Tibial nerve (tissue), 4 donors: Measurements from ENCODE around the gene TBXAS1. TPM values are rescaled to one million over a fixed set of nuclear protein-coding genes. Genes with fewer than 3 reads are reported as not detected.

ENCODE experiments used
- DNase-seq, 2 donors: peaks; one replicate each; pipeline ENCODE4 v3.0.0-alpha.2; 2019; ENCODE audit warnings: low spot score in 2 of 2
- H3K27ac ChIP-seq, 4 donors: fragments of 200-600 bp; sonication (generic) in 3 of 4; one replicate each; pipeline ENCODE4 v1.5.1; 2017 to 2019; ENCODE audit warnings: mild to moderate bottlenecking in 1 of 4
- H3K27me3 ChIP-seq, 2 donors: fragments of 200-600 bp; sonication (generic) in 1 of 2; one replicate each; pipeline versions ENCODE4 v1.5.1 to v1.6.0; 2017 to 2019
- H3K36me3 ChIP-seq, 3 donors: fragments of 200-600 bp; sonication (generic); one replicate each; pipeline ENCODE4 v1.5.1; 2018 to 2019
- H3K4me1 ChIP-seq, 4 donors: fragments of 200-600 bp; sonication (generic) in 3 of 4; one replicate each; pipeline ENCODE4 v1.5.1; 2017 to 2019
- H3K4me3 ChIP-seq, 4 donors: fragments of 200-600 bp; sonication (generic) in 3 of 4; one replicate each; pipeline ENCODE4 v1.5.1; 2017 to 2019; ENCODE audit warnings: mild to moderate bottlenecking in 1 of 4, moderate library complexity in 1 of 4
- H3K9me3 ChIP-seq, 4 donors: fragments of 200-600 bp; sonication (generic) in 3 of 4; one replicate each; pipeline ENCODE4 v1.5.1; 2017 to 2019
- EP300 ChIP-seq, 2 donors: sonication (generic); formaldehyde crosslinking; IDR thresholded peaks; one replicate each; pipeline ENCODE4 v1.6.1; 2017; ENCODE audit warnings: antibody characterized with exemption in 2 of 2, mild to moderate bottlenecking in 1 of 2
- POLR2A ChIP-seq, 2 donors: fragments of 450-650 bp; IDR thresholded peaks; one replicate each; pipeline ENCODE4 v1.6.1; 2017; ENCODE audit warnings: antibody characterized with exemption in 2 of 2, mild to moderate bottlenecking in 2 of 2, moderate library complexity in 2 of 2
- WGBS, 2 donors: methylation state at CpG; one replicate each; pipeline ENCODE4 v1.1.5; 2018; 5-methylcytosine and 5-hydroxymethylcytosine counted together
- total RNA-seq, 4 donors: library from RNA; depleted of rRNA; stranded (reverse); fragments of >200 nt; gene quantifications; one replicate each; pipeline ENCODE4 v1.1.0, GENCODE V29; 2016
- TF ChIP-seq, protein P1 (sequence below), 5 experiments: fragments of 200-600 bp in 3 of 5; fragments of 450-650 bp in 2 of 5; sonication (generic) in 3 of 5; IDR thresholded peaks; one replicate each; pipeline ENCODE4 v1.5.1; 2016 to 2019; ENCODE audit warnings: antibody characterized with exemption in 5 of 5, mild to moderate bottlenecking in 3 of 5, moderate library complexity in 2 of 5

Gene TBXAS1
- total RNA-seq, 4 donors from 2014 or later, result 19.0 to 80.4 (median 30.5) TPM

DNA sequence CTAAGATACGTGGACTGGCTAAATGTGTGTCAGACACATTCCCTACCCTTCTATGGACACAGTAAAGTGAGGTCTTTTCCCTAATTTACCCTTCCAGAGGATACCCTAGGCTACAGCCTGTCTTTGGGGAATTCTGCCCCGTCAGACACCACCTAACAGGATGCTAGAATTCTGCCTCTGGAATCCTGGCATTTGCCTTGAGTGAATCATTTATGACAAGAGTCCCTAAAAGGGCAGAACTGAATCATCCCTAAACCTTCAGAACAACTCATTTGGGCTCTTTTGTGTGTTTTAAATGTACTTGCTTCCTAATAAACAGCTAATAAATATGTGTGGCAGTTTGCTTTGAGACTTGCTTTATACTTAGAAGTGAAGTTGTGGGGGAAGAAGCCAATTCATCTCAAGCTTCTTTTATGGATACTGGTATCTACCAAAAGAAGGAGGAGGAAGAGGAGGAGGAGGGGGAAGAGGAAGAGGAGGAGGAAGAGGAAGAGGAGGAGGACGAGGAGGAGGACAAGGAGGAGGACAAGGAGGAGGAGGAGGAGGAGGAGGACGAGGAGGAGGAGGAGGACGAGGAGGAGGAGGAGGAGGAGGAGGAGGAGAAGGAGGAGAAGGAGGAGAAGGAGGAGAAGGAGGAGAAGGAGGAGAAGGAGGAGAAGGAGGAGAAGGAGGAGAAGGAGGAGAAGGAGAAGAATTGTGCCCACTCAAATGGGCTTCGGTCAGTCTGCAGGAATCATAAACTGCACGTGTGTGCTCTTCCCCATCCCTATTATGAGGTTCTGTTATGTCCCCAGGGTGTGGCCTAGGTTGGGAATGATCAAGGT, 206.5 kb downstream of the TBXAS1 start:
- no peak for DNase-seq
- no peak overlapping the region for H3K27ac ChIP-seq
- no peaks in the 10 kb centered on the region for H3K27me3 ChIP-seq
- TF ChIP-seq EP300 (IDR thresholded peaks at IDR 0.05), result no peak
- TF ChIP-seq, protein P1, sequence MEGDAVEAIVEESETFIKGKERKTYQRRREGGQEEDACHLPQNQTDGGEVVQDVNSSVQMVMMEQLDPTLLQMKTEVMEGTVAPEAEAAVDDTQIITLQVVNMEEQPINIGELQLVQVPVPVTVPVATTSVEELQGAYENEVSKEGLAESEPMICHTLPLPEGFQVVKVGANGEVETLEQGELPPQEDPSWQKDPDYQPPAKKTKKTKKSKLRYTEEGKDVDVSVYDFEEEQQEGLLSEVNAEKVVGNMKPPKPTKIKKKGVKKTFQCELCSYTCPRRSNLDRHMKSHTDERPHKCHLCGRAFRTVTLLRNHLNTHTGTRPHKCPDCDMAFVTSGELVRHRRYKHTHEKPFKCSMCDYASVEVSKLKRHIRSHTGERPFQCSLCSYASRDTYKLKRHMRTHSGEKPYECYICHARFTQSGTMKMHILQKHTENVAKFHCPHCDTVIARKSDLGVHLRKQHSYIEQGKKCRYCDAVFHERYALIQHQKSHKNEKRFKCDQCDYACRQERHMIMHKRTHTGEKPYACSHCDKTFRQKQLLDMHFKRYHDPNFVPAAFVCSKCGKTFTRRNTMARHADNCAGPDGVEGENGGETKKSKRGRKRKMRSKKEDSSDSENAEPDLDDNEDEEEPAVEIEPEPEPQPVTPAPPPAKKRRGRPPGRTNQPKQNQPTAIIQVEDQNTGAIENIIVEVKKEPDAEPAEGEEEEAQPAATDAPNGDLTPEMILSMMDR (IDR thresholded peaks at IDR 0.05), result no peak
- no peak for TF ChIP-seq POLR2A (IDR thresholded peaks at IDR 0.05)
- peaks cover 0 to 85% (median 0%) of the 10 kb centered on the region in 3 donors for H3K36me3 ChIP-seq
- no peaks in the 10 kb centered on the region for H3K9me3 ChIP-seq
- 64 to 72% methylated on average over 6 to 7 of the region's 7 CpGs for WGBS, 2 donors
- H3K4me1 ChIP-seq, result peaks cover 0 to 12% (median 2%) of the 10 kb centered on the region in 4 donors
- no peak overlapping the region for H3K4me3 ChIP-seq

DNA sequence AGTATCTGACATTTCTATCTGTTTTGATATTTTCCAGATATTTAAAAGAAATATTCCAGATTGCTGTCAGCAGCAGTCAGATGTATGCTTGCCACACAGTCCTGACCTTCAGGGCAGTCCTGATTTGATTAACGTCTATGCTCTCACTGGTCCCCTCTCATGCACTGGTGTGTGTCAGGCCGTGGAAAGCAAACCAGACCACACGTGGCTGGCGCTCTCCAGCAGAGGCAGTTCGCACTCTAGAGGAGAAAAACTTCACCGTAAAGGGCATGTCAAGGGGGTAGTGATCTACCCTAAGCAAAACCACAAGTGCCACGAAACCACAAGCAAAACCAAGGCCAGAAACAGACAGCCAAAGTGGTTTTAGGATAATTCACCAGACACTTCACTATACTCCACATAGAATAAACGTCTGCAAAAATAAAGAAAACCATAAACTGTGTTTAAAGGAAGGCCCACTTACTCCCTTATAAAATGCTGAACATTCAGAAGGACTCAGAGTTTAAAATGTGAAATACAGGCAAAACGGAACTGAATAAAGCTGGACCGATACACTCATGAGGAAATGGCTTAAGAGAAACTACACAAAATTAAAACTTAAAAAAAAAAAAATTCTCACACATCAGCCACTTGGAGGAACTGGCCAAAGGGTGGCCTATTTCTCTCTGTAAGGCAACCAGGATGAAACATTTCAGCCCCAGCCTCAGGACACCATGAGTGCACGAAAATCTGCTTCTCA, 207.3 kb downstream of the TBXAS1 start:
- TF ChIP-seq, protein P1 (IDR thresholded peaks at IDR 0.05), result no peak
- TF ChIP-seq EP300 (IDR thresholded peaks at IDR 0.05), result no peak
- TF ChIP-seq POLR2A (IDR thresholded peaks at IDR 0.05), result no peak
- no peak for DNase-seq
- Histone ChIP-seq H3K36me3 (peaks cover 0 to 85% (median 0%) of the 10 kb centered on the region in 3 donors), H3K4me1 (peaks cover 0 to 9% (median 2%) of the 10 kb centered on the region in 4 donors), H3K27ac (no peak overlapping the region), H3K4me3 (no peak overlapping the region), H3K9me3 (no peaks in the 10 kb centered on the region), H3K27me3 (no peaks in the 10 kb centered on the region)
- WGBS, 2 donors, result 71 to 74% methylated on average over 11 of the region's 11 CpGs

DNA sequence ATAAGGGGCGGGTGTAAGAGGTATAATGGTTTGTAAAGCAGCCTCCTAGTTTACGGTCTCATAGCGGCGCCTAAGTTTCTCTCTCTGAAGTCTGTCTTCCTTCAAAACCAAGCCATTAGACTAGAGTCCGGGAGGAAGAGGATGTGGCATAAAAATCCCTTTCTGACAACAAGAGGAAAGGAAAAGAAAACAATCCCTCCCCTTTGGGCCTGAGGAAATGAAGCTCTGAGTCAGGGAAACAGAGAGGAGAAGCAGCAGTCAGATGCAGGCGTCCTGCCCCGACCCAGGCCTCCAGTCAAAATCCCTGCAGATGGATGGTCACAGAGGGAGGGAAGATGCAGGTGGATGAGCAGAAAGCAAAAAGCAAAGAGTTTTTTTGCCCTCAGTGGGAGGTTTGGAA, 210.0 kb downstream of the TBXAS1 start:
- Histone ChIP-seq H3K9me3 (no peaks in the 10 kb centered on the region), H3K27me3 (no peaks in the 10 kb centered on the region), H3K4me1 (peaks cover 0 to 7% (median 2%) of the 10 kb centered on the region in 4 donors), H3K27ac (no peak overlapping the region), H3K36me3 (peaks cover 0 to 86% (median 0%) of the 10 kb centered on the region in 3 donors), H3K4me3 (no peak overlapping the region)
- 51 to 54% methylated on average over 7 of the region's 7 CpGs for WGBS, 2 donors
- TF ChIP-seq, protein P1 (IDR thresholded peaks at IDR 0.05), result no peak
- no peak for TF ChIP-seq POLR2A (IDR thresholded peaks at IDR 0.05)
- TF ChIP-seq EP300 (IDR thresholded peaks at IDR 0.05), result no peak
- no peak for DNase-seq

DNA sequence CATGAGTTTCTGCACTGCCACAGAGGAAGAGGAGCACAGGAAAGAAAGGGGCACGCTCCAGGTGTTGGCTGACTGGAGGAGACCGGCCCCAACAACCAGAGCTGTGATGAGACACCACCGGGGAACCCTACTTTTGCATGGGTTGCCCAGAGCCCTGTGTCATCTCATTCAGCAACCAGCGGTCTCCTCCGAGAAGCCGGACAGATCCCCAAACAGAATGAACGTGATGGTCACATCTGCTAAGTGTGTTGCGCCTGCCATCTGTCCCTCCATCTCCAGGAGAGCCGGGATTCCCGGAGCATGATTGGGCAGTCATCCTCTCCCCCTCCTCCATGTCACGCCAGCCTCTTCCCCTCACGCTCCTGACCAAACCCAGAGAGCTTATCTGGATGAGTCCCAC, 210.8 kb downstream of the TBXAS1 start:
- DNase-seq, result no peak
- Histone ChIP-seq H3K27ac (no peak overlapping the region), H3K4me3 (no peak overlapping the region), H3K4me1 (peaks cover 0 to 7% (median 2%) of the 10 kb centered on the region in 4 donors), H3K36me3 (peaks cover 0 to 89% (median 0%) of the 10 kb centered on the region in 3 donors), H3K9me3 (no peaks in the 10 kb centered on the region), H3K27me3 (no peaks in the 10 kb centered on the region)
- 92 to 96% methylated on average over 12 of the region's 12 CpGs for WGBS, 2 donors
- TF ChIP-seq EP300 (IDR thresholded peaks at IDR 0.05) (no peak), POLR2A (IDR thresholded peaks at IDR 0.05) (no peak)
- TF ChIP-seq, protein P1 (IDR thresholded peaks at IDR 0.05), result no peak
